ENCODE results near the gene SHROOM4.

DNA sequence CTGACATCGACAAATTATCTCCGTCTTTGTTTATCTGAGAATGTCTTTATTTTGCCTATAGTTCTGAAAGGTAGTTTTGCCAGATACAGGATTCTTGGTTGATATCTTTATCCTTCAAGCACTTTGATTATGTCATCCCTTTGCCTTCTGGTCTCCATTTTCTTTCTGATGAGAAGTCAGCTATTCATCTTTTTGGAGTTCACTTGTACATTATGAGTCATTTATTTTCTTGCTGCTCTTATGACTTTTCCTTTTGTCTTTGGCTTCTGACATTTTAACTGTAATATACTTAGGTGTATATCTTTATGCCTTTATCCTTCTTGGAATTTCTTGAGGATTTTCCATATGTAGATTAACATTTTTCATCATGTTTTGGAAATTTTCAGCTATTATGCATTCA is 51.4 kb downstream of the SHROOM4 start:
- TF ChIP-seq HCFC1 (IDR thresholded peaks at IDR 0.05; ENCODE audit: low read depth, low read length), result no peak
- no peak for TF ChIP-seq CHD2 (IDR thresholded peaks at IDR 0.05; ENCODE audit: low read depth, low read length)
- no peak for TF ChIP-seq ZNF138 (CRISPR knock-in tag; IDR thresholded peaks at IDR 0.05; ENCODE audit: low read depth)
- no peak for TF ChIP-seq POLR2A (IDR thresholded peaks at IDR 0.05; ENCODE audit: insufficient read depth in 1 of 2, low read depth in 2 of 2, low read length in 2 of 2)
- TF ChIP-seq HMG20B (CRISPR knock-in tag; conservative IDR thresholded peaks at IDR 0.05), result no peak
- TF ChIP-seq NKX3-1 (CRISPR knock-in tag; IDR thresholded peaks at IDR 0.05), result no peak
- TF ChIP-seq FOSL2 (CRISPR knock-in tag; IDR thresholded peaks at IDR 0.05), result no peak
- TF ChIP-seq, protein P1, sequence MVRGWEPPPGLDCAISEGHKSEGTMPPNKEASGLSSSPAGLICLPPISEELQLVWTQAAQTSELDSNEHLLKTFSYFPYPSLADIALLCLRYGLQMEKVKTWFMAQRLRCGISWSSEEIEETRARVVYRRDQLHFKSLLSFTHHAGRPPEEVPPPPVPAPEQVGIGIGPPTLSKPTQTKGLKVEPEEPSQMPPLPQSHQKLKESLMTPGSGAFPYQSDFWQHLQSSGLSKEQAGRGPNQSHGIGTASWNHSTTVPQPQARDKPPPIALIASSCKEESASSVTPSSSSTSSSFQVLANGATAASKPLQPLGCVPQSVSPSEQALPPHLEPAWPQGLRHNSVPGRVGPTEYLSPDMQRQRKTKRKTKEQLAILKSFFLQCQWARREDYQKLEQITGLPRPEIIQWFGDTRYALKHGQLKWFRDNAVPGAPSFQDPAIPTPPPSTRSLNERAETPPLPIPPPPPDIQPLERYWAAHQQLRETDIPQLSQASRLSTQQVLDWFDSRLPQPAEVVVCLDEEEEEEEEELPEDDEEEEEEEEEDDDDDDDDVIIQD (CRISPR knock-in tag; IDR thresholded peaks at IDR 0.05; ENCODE audit: low read depth), result no peak
- TF ChIP-seq HMG20A (CRISPR knock-in tag; IDR thresholded peaks at IDR 0.05; ENCODE audit: borderline replicate concordance), result no peak

All from HepG2 (cell line).